HepG2 (cell line): ENCODE data around the gene CDH11. TPM values are rescaled to one million over a fixed set of nuclear protein-coding genes. Genes with fewer than 3 reads are reported as not detected.

Experiments used
- ATAC-seq: fragments of 200-7000 bp; cut with Tn5 transposase; 3 replicates; pipeline ENCODE4 v1.9.1; 2020; ENCODE audit warnings: mild to moderate bottlenecking, moderate library complexity
- BruUV-seq: library from RNA; stranded (reverse); fragments of 400-500 nt; replicated peaks from 2 replicates; lab custom pipeline; 2021; lab: Mats Ljungman, UMichigan
- CTCF ChIA-PET: fragments of 300-600 bp; formaldehyde crosslinking; extraction: SDS; loops from one replicate; lab custom pipeline; 2021; ENCODE audit warnings: low total read pairs, inconsistent platforms, low intra/inter-chr PET ratio; lab: Yijun Ruan, JAX
- POLR2A ChIA-PET: fragments of 350-600 bp; sonication (Branson Sonifier 250); formaldehyde crosslinking; loops from one replicate; lab custom pipeline; 2020; ENCODE audit warnings: antibody characterized with exemption, inconsistent platforms; lab: Yijun Ruan, JAX
- DNase-seq: peaks from one replicate; pipeline ENCODE4 v3.0.0-alpha.2; 2015; ENCODE audit warnings: low spot score
- FAIRE-seq: peaks from 3 replicates; lab custom pipeline; 2011; peaks lifted over from hg19 to GRCh38; lab: Jason Lieb, UNC
- H2AFZ ChIP-seq: one replicate; pipeline ENCODE4 v1.6.1; 2011; ENCODE audit warnings: low read length, inconsistent platforms
- H3K27ac ChIP-seq: fragments of 300-600 bp; 3 replicates; pipeline ENCODE4 v1.8.0; 2011; ENCODE audit warnings: mixed run types, mild to moderate bottlenecking, mixed read lengths, low read length, inconsistent platforms; ENCODE audit not compliant: insufficient read depth; ENCODE audit errors: extremely low read length
- H3K27me3 ChIP-seq, 2 experiments: fragments of 200-600 bp in 1 of 2; 2 replicates in 1 of 2; 3 replicates in 1 of 2; pipeline versions ENCODE4 v1.6.0 to v1.8.0; 2011; ENCODE audit warnings: low read length in 2 of 2, mild to moderate bottlenecking in 2 of 2, moderate library complexity in 2 of 2, inconsistent platforms in 1 of 2; ENCODE audit not compliant: insufficient read depth in 2 of 2, control insufficient read depth in 1 of 2
- H3K36me3 ChIP-seq, 2 experiments: fragments of 200-600 bp in 1 of 2; replicated peaks in 1 of 2; 2 replicates in 1 of 2; 3 replicates in 1 of 2; pipeline versions ENCODE4 v1.5.1 to v1.8.0; 2011; ENCODE audit warnings: low read length in 2 of 2, inconsistent platforms in 1 of 2; ENCODE audit not compliant: insufficient read depth in 2 of 2, control insufficient read depth in 1 of 2
- H3K4me1 ChIP-seq: 2 replicates; pipeline ENCODE4 v1.5.1; 2012; ENCODE audit warnings: low read length, inconsistent platforms; ENCODE audit not compliant: insufficient read depth
- H3K4me2 ChIP-seq: 2 replicates; pipeline ENCODE4 v1.6.0; 2011; ENCODE audit warnings: low read depth, low read length, inconsistent platforms
- H3K4me3 ChIP-seq, 3 experiments: fragments of 200-600 bp in 1 of 3; sonication (generic), shearing (Covaris generic) in 1 of 3; replicated peaks in 1 of 3; 2 replicates each; pipeline ENCODE4 v1.5.1; 2011 to 2016; ENCODE audit warnings: low read length in 3 of 3, inconsistent platforms in 2 of 3, low read depth in 2 of 3, mild to moderate bottlenecking in 2 of 3, control low read depth in 1 of 3, mixed read lengths in 1 of 3; ENCODE audit not compliant: insufficient read depth in 1 of 3
- H3K79me2 ChIP-seq: one replicate; pipeline ENCODE4 v1.6.1; 2011; ENCODE audit warnings: low read length, inconsistent platforms; ENCODE audit not compliant: insufficient read depth
- H3K9ac ChIP-seq: 2 replicates; pipeline ENCODE4 v1.6.0; 2011; ENCODE audit warnings: mild to moderate bottlenecking, low read depth, low read length, inconsistent platforms; ENCODE audit not compliant: insufficient read depth
- H3K9me3 ChIP-seq: 2 replicates; pipeline ENCODE4 v1.5.1; 2012; ENCODE audit warnings: mild to moderate bottlenecking, low read length
- H4K20me1 ChIP-seq: 2 replicates; pipeline ENCODE4 v1.6.0; 2011; ENCODE audit warnings: inconsistent platforms, mild to moderate bottlenecking, low read length, moderate library complexity; ENCODE audit not compliant: insufficient read depth
- CREB3 ChIP-seq: sonication (generic); formaldehyde crosslinking; IDR thresholded peaks from 2 replicates; pipeline ENCODE4 v1.5.0; 2020; ENCODE audit warnings: missing genetic modification reagents
- CTCF ChIP-seq: sonication (generic); formaldehyde crosslinking; IDR thresholded peaks from 2 replicates; pipeline ENCODE4 v1.5.0; 2020; ENCODE audit warnings: mild to moderate bottlenecking, missing genetic modification reagents, moderate library complexity
- DR1 ChIP-seq: sonication (generic); formaldehyde crosslinking; IDR thresholded peaks from 2 replicates; pipeline ENCODE4 v1.8.0; 2021; ENCODE audit warnings: mild to moderate bottlenecking, missing genetic modification reagents, inconsistent platforms
- JUND ChIP-seq: sonication (generic); formaldehyde crosslinking; IDR thresholded peaks from 2 replicates; pipeline ENCODE4 v1.8.0; 2022; ENCODE audit warnings: mild to moderate bottlenecking, missing genetic modification reagents
- KDM4B ChIP-seq: sonication (generic); formaldehyde crosslinking; IDR thresholded peaks from 2 replicates; pipeline ENCODE4 v1.4.0; 2020; ENCODE audit warnings: missing genetic modification reagents
- PBX3 ChIP-seq: sonication (generic); formaldehyde crosslinking; IDR thresholded peaks from 2 replicates; pipeline ENCODE4 v1.8.1; 2023; ENCODE audit warnings: missing genetic modification reagents, inconsistent platforms, borderline replicate concordance
- PRDM10 ChIP-seq: sonication (generic); formaldehyde crosslinking; IDR thresholded peaks from 2 replicates; pipeline ENCODE4 v1.4.0; 2020; ENCODE audit warnings: low read depth, missing genetic modification reagents
- ZNF382 ChIP-seq: sonication (generic); formaldehyde crosslinking; IDR thresholded peaks from 2 replicates; pipeline ENCODE4 v1.5.0; 2020; ENCODE audit warnings: missing genetic modification reagents, mild to moderate bottlenecking, borderline replicate concordance
- ZSCAN29 ChIP-seq: sonication (generic); formaldehyde crosslinking; conservative IDR thresholded peaks from 2 replicates; pipeline ENCODE4 v1.4.0; 2020; ENCODE audit warnings: mild to moderate bottlenecking, missing genetic modification reagents
- WGBS: methylation state at CpG from one replicate; pipeline ENCODE4 v1.1.6; 2017; ENCODE audit warnings: low lambda C conversion rate; 5-methylcytosine and 5-hydroxymethylcytosine counted together
- in situ Hi-C: cut with HindIII; loops from 2 replicates; pipeline ENCODE4 v1.10.0; 2017; ENCODE audit warnings: low pct_unique_long_range_greater_than_20kb; ENCODE audit not compliant: extremely low pct_ligation_motif_present
- intact Hi-C: fragments of 100-400 bp; cut with micrococcal nuclease; formaldehyde crosslinking; loops from one replicate; pipeline ENCODE4 v1.10.0; 2022; ENCODE audit not compliant: unreplicated experiment
- polyA plus RNA-seq, 8 experiments: library from polyadenylated mRNA; depleted of rRNA in 3 of 8; stranded (reverse) in 7 of 8; unstranded in 1 of 8; fragments of >200 nt; fragmentation: Illumina TruSeq in 4 of 8; extraction: Trizol in 4 of 8; gene quantifications; 2 replicates each; pipeline versions ENCODE4 v1.2.1 to v1.2.3, GENCODE V29; 2011 to 2016; ENCODE audit warnings: low read depth in 4 of 8, missing spikeins in 1 of 8, mixed read lengths in 1 of 8; ENCODE audit not compliant: insufficient read depth in 1 of 8
- total RNA-seq, 5 experiments: library from RNA; depleted of rRNA; stranded (reverse); fragments of >200 nt; fragmentation: Illumina TruSeq; extraction: Trizol; gene quantifications; 2 replicates each; pipeline ENCODE4 v1.2.3, GENCODE V29; 2016; ENCODE audit warnings: low read depth in 1 of 5
- TF ChIP-seq, protein P1 (sequence below): sonication (generic); formaldehyde crosslinking; IDR thresholded peaks from 2 replicates; pipeline ENCODE4 v1.4.0; 2020; ENCODE audit warnings: missing genetic modification reagents, borderline replicate concordance

CDH11 gene
- total and polyA plus RNA-seq, 2 of the 13 experiments (the other 11 are each of a cell fraction or from before 2014, with no cell fraction given): not detected

GRCh38 chr16:65119435-65119834 is 2.4 kb downstream of the CDH11 start (continued):
- TF ChIP-seq PRDM10 (CRISPR knock-in tag): no peak
- no peak for TF ChIP-seq CREB3 (CRISPR knock-in tag)
- TF ChIP-seq ZNF382: no peak

- in situ Hi-C loops: loop anchor here (25.0 kb wide), 2 partner anchors 1657 to 1757 kb away; no protein-coding TSS in a partner anchor
- FAIRE-seq (no peak), DNase-seq (no peak), ATAC-seq (no peak)
- H3K4me3 ChIP-seq: no peak overlapping the region
- no peak overlapping the region for H3K4me2 ChIP-seq
- H3K9ac ChIP-seq: no peak overlapping the region
- no peaks in the 10 kb centered on the region for H3K4me1 ChIP-seq
- POLR2A ChIA-PET: no interaction called here
- no peaks in the 10 kb centered on the region for H3K79me2 ChIP-seq
- H3K27ac ChIP-seq: no peak overlapping the region
- WGBS: 4% methylated on average over 5 of the region's 5 CpGs
- H2AFZ ChIP-seq: no peak overlapping the region
- no TSS peak for BruUV-seq
- H3K9me3 ChIP-seq: no peaks in the 10 kb centered on the region
- peaks cover 0 to 27% of the 10 kb centered on the region in 2 experiments; a peak in 4 of 5 replicates for H3K27me3 ChIP-seq
- H4K20me1 ChIP-seq: no peaks in the 10 kb centered on the region
- CTCF ChIA-PET: interaction anchor here (1.3 to 1.6 kb wide), 2 partner anchors 1029 to 1758 kb away, joined by 6 to 14 read pairs; no protein-coding TSS in a partner anchor
- H3K36me3 ChIP-seq: no peaks in the 10 kb centered on the region
- intact Hi-C loops: loop anchor here (1.0 to 10.0 kb wide), 4 partner anchors 644 to 1658 kb away; no protein-coding TSS in a partner anchor
- TF ChIP-seq ZSCAN29 (CRISPR knock-in tag): no peak
- TF ChIP-seq, protein P1, sequence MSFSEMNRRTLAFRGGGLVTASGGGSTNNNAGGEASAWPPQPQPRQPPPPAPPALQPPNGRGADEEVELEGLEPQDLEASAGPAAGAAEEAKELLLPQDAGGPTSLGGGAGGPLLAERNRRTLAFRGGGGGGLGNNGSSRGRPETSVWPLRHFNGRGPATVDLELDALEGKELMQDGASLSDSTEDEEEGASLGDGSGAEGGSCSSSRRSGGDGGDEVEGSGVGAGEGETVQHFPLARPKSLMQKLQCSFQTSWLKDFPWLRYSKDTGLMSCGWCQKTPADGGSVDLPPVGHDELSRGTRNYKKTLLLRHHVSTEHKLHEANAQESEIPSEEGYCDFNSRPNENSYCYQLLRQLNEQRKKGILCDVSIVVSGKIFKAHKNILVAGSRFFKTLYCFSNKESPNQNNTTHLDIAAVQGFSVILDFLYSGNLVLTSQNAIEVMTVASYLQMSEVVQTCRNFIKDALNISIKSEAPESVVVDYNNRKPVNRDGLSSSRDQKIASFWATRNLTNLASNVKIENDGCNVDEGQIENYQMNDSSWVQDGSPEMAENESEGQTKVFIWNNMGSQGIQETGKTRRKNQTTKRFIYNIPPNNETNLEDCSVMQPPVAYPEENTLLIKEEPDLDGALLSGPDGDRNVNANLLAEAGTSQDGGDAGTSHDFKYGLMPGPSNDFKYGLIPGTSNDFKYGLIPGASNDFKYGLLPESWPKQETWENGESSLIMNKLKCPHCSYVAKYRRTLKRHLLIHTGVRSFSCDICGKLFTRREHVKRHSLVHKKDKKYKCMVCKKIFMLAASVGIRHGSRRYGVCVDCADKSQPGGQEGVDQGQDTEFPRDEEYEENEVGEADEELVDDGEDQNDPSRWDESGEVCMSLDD (CRISPR knock-in tag): no peak
- TF ChIP-seq KDM4B (CRISPR knock-in tag): no peak
- TF ChIP-seq DR1 (CRISPR knock-in tag): no peak
- no peak for TF ChIP-seq PBX3 (CRISPR knock-in tag)
- TF ChIP-seq CTCF (CRISPR knock-in tag): no peak
- TF ChIP-seq JUND: no peak
These were observed 3.0 kb downstream of the CDH11 start for GRCh38 chr16:65118871-65119270.
